ENCODE results near the gene SPTBN5.

Gene SPTBN5

DNA sequence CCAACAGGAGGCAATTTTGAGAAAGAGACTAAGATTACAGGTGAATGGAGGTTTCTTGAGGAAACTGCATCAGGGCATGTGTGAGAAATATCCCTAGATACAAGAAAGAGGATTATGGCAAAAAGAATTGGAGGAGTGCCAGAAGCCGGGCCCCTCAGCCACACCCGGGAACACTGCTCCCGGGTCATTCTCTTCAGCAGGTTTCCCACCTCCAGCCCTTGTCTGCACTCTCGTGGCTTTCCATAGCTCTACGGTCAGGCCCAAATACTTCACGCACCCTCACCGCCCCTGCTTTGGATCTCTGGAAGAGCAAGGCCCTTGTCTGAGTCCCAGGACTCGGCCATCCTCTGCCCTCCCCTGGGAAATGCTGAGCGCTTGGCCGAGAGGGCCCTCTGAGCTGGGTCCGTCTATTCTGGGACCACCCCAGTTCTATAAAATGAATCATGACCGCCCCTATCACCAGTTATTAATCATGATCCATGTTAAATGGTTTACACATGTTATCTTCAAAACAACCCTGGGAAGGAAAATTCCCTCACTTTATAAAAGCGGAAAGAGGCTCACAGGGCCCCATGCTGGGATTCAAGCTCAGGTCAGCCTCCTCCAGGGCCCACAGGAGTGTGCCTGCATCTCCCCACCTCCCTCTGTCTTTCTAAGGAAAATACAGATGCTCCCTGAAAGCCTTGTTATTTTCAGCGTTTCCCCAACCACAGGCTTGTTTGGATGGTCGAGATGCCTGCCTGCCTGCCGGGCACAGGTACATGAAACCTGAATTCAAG is 38.8 kb upstream of the SPTBN5 start:
- TF ChIP-seq, protein P1, sequence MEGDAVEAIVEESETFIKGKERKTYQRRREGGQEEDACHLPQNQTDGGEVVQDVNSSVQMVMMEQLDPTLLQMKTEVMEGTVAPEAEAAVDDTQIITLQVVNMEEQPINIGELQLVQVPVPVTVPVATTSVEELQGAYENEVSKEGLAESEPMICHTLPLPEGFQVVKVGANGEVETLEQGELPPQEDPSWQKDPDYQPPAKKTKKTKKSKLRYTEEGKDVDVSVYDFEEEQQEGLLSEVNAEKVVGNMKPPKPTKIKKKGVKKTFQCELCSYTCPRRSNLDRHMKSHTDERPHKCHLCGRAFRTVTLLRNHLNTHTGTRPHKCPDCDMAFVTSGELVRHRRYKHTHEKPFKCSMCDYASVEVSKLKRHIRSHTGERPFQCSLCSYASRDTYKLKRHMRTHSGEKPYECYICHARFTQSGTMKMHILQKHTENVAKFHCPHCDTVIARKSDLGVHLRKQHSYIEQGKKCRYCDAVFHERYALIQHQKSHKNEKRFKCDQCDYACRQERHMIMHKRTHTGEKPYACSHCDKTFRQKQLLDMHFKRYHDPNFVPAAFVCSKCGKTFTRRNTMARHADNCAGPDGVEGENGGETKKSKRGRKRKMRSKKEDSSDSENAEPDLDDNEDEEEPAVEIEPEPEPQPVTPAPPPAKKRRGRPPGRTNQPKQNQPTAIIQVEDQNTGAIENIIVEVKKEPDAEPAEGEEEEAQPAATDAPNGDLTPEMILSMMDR (IDR thresholded peaks at IDR 0.05; ENCODE audit: control extremely low read depth, extremely low read depth, low read depth, missing control alignments), result no peak
- CTCF ChIA-PET, result interaction anchor here (1.0 to 2.1 kb wide), 8 partner anchors 12 to 160 kb away, joined by 3 to 8 read pairs (median 4); no protein-coding TSS in a partner anchor
- DNase-seq (ENCODE audit: extremely low spot score), result no peak
- POLR2A ChIA-PET, result no interaction called here

DNA sequence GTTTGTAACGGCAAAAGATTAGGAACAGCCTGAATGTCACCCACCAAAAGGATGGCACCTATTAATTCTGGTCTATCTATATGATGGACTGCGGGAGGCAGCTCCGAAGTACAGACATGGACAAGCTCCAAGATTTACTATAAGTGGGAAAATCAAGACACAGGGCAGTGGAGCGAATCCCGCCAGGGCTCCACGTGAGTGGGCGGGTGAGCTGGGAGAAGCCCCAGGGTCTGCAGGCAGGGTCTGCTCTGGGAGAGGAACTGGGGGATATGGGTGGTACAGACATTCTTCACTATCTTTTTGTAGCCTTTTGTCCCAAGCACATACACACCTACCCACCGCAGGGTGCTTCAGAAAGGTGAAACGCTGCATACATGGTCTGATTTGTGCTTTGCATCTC is 38.2 kb upstream of the SPTBN5 start:
- ChIA-PET CTCF (interaction anchor here (1.2 to 2.1 kb wide), 5 partner anchors 21 to 125 kb away, joined by 4 to 8 read pairs (median 5); no protein-coding TSS in a partner anchor), POLR2A (interaction anchor here (0.6 kb wide), 2 partner anchors 39 to 201 kb away, joined by 3 read pairs; no protein-coding TSS in a partner anchor)
- no peak for DNase-seq (ENCODE audit: extremely low spot score)
- TF ChIP-seq, protein P1 (IDR thresholded peaks at IDR 0.05; ENCODE audit: control extremely low read depth, extremely low read depth, low read depth, missing control alignments), result no peak

DNA sequence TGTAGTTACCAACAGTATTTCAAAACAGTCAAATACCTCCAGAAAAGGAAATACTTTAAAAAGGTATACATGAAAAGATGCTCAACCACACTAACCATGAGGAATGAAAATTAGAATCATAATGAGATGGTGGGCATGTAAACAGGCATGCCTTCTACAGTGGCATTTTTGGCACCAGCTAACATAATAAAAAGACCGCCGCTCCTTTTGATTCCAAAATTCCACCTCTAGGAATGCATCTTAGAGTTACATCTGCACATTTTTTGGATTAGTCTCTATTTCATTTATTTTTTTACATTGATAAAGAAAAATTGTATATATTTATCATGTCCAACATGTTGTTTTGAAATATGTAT is 37.0 kb upstream of the SPTBN5 start:
- DNase-seq (ENCODE audit: extremely low spot score), result no peak
- POLR2A ChIA-PET, result interaction anchor here (2.8 kb wide), 1 partner anchor 41 kb away, joined by 6 read pairs; the partner anchor contains the start of gene EHD4
- TF ChIP-seq, protein P1 (IDR thresholded peaks at IDR 0.05; ENCODE audit: control extremely low read depth, extremely low read depth, low read depth, missing control alignments), result no peak
- CTCF ChIA-PET, result interaction anchor here (0.9 to 2.1 kb wide), 6 partner anchors 10 to 156 kb away, joined by 3 to 8 read pairs (median 4); partner anchors contain the start of genes EHD4 and MAPKBP1

DNA sequence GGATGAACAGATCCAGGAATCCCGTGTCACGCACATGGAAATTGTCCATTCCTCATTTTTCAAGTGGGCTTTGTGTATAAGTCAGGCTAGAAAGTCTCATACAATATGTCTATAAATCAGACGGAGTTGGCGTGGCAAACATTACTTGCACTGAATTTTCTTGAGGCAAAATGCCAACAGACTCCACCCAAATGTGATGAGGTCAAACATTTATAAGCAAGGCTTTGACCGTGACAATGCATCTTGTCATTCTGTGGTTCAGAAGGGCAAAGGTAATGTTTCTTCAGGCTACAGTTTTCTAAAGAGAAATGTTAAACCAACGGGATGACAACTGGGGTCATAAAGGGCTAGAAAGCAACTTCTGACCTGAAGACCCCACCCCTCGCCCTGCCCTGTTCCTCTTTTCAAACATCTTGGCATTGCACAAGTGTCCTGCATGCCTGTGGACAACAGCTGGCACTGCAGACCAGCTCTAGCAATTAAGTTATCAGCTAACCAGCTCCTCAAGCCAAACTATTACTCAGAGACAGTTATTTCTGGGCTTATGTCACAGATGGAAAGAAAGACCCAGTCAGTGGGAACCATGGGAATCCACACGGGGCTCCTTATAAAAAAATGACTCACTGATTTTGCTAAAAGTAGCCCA is 36.5 kb upstream of the SPTBN5 start:
- CTCF ChIA-PET, result interaction anchor here (0.9 to 2.1 kb wide), 5 partner anchors 10 to 156 kb away, joined by 3 to 8 read pairs (median 4); partner anchors contain the start of genes EHD4 and MAPKBP1
- no peak for DNase-seq (ENCODE audit: extremely low spot score)
- POLR2A ChIA-PET, result interaction anchor here (2.8 kb wide), 1 partner anchor 41 kb away, joined by 6 read pairs; the partner anchor contains the start of gene EHD4
- TF ChIP-seq, protein P1 (IDR thresholded peaks at IDR 0.05; ENCODE audit: control extremely low read depth, extremely low read depth, low read depth, missing control alignments), result peak; percentile 16

DNA sequence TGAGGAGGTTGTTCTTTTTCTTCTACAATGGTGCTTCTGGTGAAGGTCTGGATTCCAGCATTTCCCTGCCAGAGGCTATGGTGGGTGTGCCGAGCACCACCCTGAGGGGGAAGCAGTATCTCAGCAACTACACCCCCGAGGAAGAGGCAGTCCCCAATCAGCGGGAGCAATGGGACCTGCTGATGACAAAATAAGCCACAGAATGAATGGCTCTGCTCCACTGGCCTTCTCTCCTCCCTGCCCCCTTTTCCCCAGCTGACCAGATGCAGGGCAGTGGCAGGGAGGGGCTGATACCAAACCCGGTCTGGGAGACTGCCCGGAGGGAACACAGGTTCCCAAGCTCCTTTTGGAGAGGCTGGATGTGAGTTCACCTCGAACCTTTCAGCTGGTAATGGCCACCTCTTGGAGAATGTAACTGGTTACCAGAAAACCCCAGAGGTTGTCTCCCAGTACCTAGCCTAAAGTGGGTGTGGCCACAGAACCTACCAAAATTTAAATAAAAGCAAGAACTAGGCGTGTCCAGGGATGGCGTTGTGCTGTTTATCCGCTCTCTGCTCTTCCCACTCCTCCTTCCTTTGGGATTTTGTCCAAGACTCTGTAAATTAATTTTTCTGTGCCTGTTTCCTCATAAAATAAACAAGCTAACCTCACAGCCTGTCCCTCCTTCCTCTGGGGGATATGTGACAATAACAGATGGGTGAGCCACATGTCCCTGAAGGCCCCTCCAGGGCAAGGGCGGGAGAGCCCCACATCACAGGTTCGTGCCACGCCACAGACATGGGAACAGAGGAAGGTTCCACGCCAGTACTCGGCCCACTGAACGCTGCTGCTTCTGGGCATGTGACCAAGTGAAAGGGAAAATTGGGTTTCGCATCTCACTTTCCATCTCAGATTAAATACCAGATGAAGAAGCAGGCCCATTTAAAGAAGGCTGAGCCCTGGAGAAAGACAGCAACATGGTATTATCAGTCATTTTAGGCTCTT is 35.1 kb upstream of the SPTBN5 start:
- DNase-seq (ENCODE audit: extremely low spot score), result peak; percentile 74
- TF ChIP-seq, protein P1 (IDR thresholded peaks at IDR 0.05; ENCODE audit: control extremely low read depth, extremely low read depth, low read depth, missing control alignments), result no peak
- CTCF ChIA-PET, result interaction anchor here (0.9 to 1.4 kb wide), 2 partner anchors 13 to 14 kb away, joined by 4 read pairs; no protein-coding TSS in a partner anchor
- POLR2A ChIA-PET, result interaction anchor here (0.6 to 2.8 kb wide), 2 partner anchors 43 to 612 kb away, joined by 4 to 6 read pairs; partner anchors contain the start of gene EHD4

Data from GM10248 (cell line).